ENCODE measurements around the gene GPC2.
A peak's percentile ranks its signal among the peaks of the same experiment; 100 is the strongest.
"Not testable (repeated sequence)": the region's sequence is repeated elsewhere in the genome, so short reads cannot be mapped to it uniquely, and the experiment has no call there.

Gene GPC2

GRCh38 chr7:100152404-100152803 is 24.8 kb downstream of the GPC2 start:
- ATAC-seq: no peak
- DNase-seq: no peak

GRCh38 chr7:100148559-100149328 is 28.4 kb downstream of the GPC2 start, which contains the start of gene LAMTOR4:
LAMTOR4 (plus strand) TSS chr7:100148918; CDS start chr7:100148973, 55 bp downstream.
- ATAC-seq (peak; percentile 98), DNase-seq (peak; percentile 98)

GRCh38 chr7:100148225-100148558 is 29.0 kb downstream of the GPC2 start:
- no peak for DNase-seq

GRCh38 chr7:100147278-100147677 is 29.9 kb downstream of the GPC2 start:
- no peak for ATAC-seq
- DNase-seq: no peak

More at GRCh38 chr7:100148225-100148558, 29.0 kb downstream of the GPC2 start:
- no peak for ATAC-seq

GRCh38 chr7:100146350-100146749 is 30.8 kb downstream of the GPC2 start:
- not testable (repeated sequence) for ATAC-seq, DNase-seq

- ATAC-seq: no peak
- no peak for DNase-seq
Observed at GRCh38 chr7:100142461-100142860, 34.7 kb downstream of the GPC2 start.

- ATAC-seq (no peak), DNase-seq (no peak)
Observed at GRCh38 chr7:100141555-100141949, 35.6 kb downstream of the GPC2 start.

GRCh38 chr7:100137851-100138760 is 39.1 kb downstream of the GPC2 start:
- no peak for ATAC-seq
- DNase-seq: no peak

- ATAC-seq (peak; percentile 84), DNase-seq (peak; percentile 72)
Observed at GRCh38 chr7:100132697-100133151, 44.5 kb downstream of the GPC2 start.

GRCh38 chr7:100132126-100132525 is 45.1 kb downstream of the GPC2 start:
- DNase-seq (no peak), ATAC-seq (no peak)

- ATAC-seq: no peak
- peak; percentile 91 for DNase-seq
Observed at GRCh38 chr7:100130608-100131453, 46.4 kb downstream of the GPC2 start.

- DNase-seq, ATAC-seq: not testable (repeated sequence)
Observed at GRCh38 chr7:100130220-100130607, 47.0 kb downstream of the GPC2 start.

- DNase-seq (no peak), ATAC-seq (no peak)
Observed at GRCh38 chr7:100128637-100128963, 48.6 kb downstream of the GPC2 start.

- ATAC-seq (peak; percentile 7), DNase-seq (peak; percentile 40)
Observed at GRCh38 chr7:100127866-100128636, 49.1 kb downstream of the GPC2 start.

GRCh38 chr7:100126931-100127865 is 50.0 kb downstream of the GPC2 start, which contains the start of gene MBLAC1:
MBLAC1 (plus strand) TSS chr7:100126967; CDS start chr7:100127396, 429 bp downstream.
- DNase-seq (peak; percentile 91), ATAC-seq (peak; percentile 81)

GRCh38 chr7:100126239-100126930 is 50.8 kb downstream of the GPC2 start:
- peak; percentile 11 for ATAC-seq
- no peak for DNase-seq

GRCh38 chr7:100124301-100125230 is 52.6 kb downstream of the GPC2 start:
- ATAC-seq: no peak
- DNase-seq: no peak

- DNase-seq: no peak
- ATAC-seq: no peak
Observed at GRCh38 chr7:100122568-100122967, 54.6 kb downstream of the GPC2 start.
